Anterior cingulate cortex (tissue), 58 donors: Measurements from ENCODE around the gene TFB1M.
"Not testable (repeated sequence)": the region's sequence is repeated elsewhere in the genome, so short reads cannot be mapped to it uniquely, and the experiment has no call there.

Experiments
- DNase-seq, 58 donors: peaks; one replicate each; lab custom pipeline; 2025; lab: John Stamatoyannopoulos, UW

The TFB1M gene

DNA sequence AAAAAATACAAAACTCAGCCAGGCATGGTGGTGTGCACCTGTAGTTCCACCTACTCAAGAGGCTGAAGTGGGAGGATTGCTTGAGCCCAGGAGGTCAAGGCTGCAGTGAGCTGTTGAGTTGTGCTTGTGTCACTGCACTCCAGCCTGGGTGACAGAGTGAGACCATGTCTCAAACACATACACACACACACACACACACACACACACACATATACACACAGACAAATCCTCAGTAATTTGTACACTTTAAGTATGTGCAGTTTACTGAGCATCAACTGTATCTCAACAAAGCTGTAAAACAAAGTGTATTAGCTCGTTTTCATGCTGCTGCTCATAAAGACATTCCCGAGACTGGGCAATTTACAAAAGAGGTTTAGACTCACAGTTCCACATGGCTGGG lies 7.3 kb downstream of the TFB1M start:
- DNase-seq, result no peak

DNA sequence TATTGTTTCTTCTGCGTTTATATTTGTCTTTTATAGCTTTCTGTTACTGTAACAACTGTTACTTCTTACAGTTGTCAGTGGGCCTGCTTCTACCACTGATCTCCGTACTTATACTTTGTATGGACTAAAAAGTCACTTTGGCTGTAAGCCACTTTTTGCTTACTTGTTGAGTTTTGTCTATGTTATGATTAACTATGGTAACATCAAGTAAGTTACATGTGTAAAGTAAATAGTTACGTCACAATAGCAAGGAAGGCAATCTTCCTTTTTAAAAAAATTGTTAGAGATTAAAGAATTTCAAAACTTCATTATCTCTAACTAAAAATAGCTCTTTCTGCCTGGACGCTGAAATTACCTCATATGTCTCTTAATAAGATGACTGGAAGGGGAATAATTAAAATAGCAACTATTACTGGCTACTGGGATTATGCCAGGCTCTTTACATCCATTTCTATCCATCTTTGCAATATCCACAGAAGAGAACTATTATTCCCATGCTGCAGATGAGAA lies 10.9 kb downstream of the TFB1M start:
- no peak for DNase-seq

DNA sequence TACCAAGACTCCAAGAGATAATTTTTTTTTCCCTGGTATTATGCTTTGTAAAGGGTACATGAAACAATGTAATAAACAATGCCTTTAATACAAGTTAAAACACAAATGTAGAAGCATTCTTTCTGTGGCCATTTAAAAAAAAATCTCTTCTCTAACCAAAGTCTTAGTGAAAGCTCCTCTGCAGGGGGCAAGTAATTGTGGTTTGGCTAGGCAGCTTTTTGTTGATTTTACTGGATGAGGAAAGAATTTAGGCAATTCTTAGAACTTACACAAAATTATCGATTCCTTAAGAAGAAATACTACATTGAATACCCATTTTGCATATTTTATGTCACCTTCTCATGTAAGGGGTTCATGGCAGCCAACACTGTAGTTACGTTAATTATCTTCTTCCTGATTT lies 12.4 kb downstream of the TFB1M start:
- no peak for DNase-seq

DNA sequence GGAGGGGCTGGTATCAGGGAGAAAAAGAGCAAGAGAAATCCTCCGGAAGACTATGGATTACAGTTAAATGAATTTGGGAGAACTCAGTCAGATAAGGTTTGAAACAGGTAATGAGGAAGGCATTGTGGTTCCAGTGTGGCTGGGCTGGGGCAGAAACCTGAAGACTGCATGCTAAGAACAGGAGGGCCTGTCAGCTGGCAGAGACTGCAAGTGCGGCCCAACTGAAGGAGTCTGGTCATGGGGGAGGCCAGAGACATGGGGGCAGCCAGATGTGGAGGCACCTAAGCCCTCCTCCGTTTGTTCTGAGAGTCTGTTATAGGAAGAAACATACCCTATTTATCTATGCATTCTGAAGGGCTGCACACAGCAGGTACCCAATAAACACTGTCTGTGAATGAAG lies 16.6 kb downstream of the TFB1M start:
- DNase-seq, result no peak

DNA sequence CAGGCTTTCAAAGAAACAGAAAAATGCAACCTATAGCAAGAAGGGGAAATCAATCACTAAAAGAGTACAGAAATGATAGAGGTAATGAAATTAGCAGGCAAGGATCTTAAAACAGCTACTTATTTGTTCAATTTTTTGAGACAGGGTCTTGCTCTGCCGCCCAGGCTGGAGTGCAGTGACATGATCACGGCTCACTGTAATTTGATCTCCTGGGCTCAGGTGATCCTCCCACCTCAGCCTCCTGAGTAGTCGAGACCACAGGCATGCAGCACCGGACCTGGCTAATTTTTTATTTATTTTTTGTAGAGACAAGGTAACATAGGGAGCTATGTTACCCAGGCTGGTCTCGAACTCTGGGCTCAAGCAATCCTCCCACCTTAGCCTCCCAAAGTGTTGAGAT lies 21.6 kb downstream of the TFB1M start:
- DNase-seq, result no peak

DNA sequence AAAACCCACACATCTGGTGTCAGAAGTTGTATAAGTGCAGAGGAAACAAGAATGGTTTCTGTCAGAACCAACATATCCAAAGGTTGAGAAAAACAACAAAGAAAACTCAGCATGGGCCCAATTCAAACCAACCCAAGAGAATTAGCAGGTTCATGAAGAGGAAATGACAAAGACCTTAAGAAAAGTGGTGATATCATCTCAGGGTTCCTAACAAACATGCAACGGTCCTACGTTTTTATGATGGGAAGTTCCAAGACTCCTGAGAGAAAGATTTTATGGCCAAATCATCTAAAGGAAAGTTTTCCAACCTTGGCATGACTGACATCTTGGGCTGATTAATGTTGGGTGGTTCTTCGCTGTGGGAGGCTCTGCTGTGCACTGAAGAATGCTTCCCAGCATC lies 23.0 kb downstream of the TFB1M start:
- no peak for DNase-seq

DNA sequence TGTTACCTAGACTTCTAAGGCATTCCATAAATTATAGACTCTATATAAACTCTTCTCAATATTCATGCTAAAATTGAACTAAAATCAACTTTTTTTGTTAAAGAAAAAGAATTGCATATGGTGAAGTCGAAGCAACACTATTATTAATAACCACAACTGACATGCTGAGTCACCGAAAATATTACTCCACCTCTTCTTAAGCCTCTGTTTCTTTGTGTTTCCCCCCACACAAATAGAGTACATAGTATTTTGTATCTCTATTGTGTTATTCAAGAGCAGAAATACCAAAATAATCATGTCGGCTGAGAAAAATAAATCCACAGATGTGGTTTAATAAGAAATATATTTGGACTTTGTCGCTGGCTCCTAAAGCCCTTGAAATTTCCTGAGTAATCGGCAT lies 23.8 kb downstream of the TFB1M start:
- DNase-seq, result no peak

DNA sequence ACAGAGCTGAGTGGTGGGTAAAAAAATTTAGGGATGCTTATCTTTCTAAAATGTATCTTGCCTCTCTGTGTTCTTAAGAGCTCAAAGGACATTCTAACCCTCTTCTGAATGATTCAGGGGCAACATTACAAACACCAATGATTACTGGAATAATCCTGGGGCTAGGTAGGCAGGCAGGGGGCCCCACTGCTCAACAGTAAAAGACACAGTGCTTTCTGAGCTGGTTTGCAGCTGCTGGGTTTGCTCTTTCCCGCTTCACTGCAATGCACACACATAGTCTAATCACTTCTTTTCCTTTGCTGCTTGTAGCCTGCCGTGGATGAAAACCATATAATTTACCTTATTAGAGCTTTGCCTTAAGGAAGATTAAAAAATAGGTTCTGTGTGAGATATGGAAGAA lies 26.5 kb downstream of the TFB1M start:
- DNase-seq, result no peak

DNA sequence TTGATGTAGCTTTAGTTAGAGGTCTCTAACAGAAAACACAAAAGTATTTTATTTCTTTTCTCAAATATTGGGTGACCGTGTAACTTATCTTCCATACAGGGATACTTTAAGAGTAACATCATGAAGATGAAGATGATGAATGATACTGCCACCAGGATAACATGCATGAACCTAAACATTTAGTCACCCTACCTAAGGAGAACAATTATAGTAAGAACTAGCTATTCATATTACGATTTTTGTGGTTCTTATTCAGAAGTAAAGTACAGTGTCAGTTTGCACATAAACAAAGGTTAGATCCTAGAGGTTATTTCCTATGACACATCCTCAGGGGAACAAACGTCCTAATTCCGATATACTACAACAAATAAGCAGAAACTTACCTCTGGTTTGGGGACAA lies 29.5 kb downstream of the TFB1M start:
- no peak for DNase-seq

DNA sequence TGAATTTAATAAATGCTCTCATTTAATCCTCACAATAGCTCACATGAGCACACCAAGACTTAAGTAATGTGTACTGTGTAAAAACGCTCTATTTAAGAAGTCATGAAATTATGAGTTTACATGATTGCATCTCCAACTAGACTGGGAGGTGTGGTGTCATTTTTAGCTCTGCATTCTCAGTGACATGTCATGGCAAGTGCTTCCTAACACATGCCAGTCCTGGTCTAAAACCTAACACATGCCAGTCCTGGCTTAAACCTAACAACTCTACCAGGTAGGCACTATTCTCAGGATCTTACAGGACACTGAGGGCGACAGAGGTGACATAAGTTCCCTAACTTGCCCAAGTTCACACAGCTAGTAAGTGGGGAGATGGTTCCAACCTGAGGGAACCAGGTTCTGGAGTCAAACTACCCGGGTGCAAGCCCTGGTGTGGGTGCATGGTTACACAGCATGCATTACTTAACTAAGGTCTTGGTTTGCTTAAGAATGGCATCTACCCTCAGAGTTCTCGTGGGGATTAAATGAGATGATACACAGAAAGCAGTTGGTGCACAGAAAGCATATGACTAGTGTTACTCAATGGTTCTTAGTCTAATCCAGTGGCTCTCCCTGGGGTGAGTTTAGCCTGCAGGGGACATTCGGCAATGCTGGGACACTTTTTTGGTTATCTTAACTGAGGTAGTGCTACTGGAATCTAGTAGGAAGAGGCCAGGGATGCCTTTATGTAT lies 35.8 kb downstream of the TFB1M start:
- no peak for DNase-seq

DNA sequence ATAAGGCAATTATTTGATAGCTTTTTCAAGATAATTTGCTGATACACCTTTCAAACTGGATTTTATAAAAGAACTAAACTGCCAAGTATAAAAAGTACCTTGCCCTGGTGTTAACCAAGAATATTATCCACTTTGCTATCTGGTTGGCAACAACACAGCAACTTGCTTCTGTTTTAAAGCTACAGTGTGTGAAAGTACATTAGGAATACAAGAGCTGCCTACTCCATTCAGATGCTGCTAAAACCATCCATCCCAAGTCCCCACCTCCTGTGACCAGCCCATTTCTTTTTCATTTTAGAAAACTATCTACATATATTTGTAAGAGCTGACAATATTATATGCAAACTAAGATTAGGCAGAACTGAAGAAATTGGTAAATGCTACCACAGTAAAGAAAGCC lies 37.6 kb downstream of the TFB1M start:
- no peak for DNase-seq

DNA sequence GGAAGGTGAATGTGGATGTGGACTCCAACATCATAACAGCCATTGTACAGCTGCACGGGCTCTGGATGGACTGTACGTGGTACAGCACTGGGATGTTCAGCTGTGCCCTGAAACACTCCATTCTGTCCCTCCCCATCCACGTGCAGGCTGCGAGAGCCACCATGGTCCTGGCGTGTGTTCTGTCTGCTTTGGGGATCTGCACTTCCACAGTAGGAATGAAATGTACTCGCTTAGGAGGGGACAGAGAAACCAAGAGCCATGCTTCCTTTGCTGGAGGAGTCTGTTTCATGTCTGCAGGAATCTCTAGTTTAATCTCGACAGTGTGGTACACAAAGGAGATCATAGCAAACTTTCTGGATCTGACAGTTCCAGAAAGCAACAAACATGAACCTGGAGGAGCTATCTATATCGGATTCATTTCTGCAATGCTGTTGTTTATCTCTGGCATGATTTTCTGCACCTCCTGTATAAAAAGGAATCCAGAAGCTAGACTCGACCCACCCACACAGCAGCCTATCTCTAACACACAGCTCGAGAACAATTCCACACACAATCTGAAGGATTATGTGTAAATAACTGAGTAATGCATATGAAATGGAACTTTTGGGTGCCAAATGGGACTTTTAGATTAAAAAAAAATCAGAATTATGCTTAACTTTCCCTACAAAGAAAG lies 38.3 kb downstream of the TFB1M start:
- peak in 18 of 58 donors; percentile 20 to 62 (median 36) for DNase-seq

DNA sequence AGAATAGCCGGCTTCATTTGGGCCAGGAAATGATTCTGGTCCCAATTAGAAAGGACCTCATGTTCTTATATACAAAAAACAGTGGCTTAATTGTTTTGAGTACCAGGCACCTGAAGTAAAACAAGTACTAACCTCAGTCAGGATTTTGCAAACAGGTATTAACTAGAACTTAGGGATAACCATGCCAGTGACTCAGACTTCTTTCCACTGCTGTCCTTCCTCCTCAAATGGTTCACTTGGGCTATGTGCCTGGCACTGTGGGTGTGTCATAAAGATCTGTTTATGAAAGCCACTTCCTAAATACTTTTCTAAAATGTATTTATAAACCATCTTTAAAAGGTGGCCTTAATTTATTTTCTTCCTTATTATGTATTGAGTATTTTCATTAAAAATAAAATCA lies 39.8 kb downstream of the TFB1M start:
- DNase-seq, result no peak

DNA sequence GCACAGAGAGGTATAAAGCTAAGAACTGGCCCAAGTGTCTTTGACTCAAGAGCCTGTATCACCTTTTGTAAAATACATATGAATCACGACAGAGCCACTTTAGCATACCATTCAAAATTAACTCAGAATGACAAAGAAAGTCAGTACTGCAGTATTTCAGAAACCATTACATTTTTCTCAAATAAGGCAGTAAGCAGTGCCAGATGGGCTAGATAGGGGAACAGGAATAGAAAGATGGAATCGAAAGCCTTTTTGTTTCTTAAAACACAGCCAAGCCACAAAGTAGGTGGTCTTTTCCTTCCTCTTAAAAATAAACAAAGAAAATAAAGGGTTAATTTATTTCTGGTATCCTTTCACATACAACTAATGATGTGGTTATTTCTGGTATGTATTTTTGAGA lies 40.2 kb downstream of the TFB1M start:
- DNase-seq, result no peak

DNA sequence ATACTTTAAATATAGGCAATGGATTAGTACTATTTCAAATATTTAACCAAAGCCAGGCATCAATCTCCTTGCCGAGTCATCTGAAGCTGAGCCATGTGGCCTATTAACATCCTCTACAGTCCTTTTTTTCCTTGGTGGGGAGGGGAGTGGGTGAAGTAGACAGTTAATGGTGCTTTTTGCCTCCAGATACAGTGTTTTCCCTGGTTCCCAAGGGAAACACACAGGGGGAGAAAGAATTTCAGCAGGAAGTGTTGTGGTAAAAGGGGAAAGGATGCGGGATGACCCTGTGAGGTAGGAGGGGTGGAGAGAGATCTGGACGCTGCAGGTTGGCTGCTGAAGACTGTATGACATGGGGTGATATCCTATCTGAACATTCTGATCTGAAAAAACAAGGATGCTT lies 40.9 kb downstream of the TFB1M start:
- no peak for DNase-seq

DNA sequence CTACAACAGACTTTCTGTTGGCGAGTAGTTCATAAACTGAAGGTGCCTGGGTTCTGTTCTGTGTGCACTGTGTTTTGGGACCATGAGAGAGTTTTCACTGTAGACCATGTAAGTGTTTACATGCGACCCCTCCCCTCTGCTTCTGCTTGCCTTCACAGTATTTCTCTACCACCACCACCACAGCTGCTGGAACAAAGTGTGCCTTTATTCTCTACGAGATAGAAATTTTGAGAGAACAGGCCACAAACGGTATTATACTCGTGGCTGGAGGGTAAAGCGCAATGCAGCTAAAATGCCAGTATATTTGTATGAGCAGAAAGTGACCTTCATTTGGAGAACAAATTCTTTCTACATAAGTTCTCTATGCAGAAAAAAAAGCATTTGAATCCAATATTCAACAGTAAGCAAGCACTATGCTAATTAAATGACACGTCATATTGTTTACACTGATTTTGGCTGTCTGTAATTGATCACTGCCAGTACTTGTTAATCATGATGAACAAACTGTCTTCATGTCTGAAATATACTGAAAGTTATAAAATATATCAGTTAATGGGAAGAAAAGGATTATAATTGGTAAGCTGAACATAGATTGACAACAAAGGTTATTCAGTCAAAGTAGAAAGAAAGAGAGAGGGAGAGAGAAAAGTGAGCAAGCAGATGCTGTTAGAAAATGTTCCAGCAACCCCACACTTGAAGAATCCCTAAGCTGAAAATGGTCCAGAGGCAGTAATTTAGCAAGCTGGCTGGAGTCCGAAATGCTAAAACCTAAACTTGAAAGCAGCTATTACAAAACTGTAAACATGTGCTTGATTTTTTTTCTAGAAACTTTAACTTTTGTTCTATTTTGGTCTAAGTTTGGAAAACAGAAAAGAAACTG lies 41.7 kb downstream of the TFB1M start:
- peak in 7 of 58 donors; percentile 15 to 55 (median 35) for DNase-seq

DNA sequence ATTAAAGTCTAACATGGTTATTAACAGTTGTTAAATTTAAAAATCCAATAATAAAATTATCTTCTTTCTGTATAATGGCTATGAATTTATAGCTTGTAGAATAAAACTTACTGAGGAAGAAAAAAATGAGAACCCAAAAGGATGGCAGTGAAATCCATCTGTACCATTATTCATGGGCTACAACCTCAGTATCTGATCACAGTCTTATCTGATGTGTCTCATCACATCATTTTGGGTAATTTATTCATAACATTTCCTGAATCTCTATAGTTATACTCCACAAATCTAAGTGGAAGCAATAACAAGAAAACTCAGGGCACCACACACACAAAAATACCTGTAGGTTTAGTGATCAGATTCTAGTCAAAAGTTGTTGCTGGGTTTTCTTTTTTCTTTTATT lies 43.1 kb downstream of the TFB1M start:
- no peak for DNase-seq

DNA sequence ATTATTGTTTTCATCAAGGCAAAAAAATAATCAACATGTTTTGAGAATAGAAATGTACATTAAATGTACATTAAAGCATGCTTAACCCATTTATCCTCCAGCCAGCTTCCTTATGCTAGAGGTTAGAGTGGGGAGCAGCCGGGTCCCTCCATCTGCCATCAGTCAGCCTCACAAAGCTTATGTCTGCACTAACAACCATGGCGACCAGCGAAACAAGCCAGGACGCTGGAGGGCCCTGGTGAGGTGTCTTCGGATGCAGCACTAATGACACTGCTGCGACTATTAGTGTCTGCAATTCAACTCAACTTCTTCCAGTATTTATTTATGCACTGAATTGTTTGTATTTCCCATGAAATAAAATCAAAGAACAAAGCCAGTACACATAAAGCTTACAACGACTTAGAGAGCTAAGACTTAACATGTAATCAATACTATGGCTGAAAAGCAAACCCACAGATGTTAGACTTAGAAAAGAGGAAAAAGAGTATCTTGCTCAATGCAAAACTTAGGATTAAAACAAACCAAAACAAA lies 43.7 kb downstream of the TFB1M start:
- DNase-seq, result peak in 3 of 58 donors; percentile 16 to 43 (median 23)

DNA sequence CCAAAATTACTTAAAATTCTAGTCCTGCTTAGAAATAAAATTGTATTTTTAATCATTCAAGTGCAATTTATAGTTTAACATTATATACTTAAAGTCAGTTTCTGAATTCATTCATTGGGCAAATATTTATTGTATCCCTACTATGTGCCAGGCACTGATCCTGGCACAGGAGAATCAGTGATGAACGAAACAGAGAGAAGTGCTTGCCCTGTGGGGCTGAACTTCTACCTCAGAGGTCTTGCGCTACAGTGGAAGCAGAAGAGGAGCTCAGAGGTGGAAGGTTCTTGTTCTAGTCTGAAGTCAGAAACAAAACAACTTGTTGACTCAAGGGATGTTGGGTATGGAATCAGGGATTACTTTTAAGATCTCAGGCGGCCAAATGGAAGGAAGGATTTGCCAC lies 44.5 kb downstream of the TFB1M start:
- no peak for DNase-seq

DNA sequence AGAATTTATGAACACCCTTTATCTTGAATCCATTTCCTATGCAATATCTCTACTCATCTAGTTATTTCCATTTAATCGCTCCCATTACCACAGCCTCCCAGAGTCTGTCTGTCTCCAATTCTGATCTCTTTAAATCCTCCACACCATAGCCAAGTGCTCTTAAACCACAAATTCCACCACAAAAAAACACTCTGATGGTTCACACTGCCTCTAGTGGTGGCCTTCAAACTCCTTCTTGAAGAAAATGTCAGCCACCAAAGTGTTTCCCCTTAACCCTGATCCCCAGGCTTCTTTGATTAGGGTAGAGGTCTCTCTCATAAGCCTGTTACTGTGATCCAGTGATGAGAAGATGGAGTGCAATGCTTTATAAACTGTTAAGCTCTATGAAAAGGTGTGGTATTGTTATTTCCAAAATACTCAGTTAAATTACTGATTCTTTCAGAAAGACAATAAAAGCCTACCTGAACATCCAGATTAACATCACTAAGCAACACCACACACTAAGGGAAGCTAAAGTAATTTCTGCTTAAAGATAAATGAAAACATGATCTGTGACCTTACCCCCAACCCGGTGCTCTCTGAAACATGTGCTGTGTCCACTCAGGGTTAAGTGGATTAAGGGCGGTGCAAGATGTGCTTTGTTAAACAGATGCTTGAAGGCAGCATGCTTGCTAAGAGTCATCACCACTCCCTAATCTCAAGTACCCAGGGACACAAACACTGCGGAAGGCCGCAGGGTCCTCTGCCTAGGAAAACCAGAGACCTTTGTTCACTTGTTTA lies 46.0 kb downstream of the TFB1M start:
- not testable (repeated sequence) for DNase-seq
